Measurements from ENCODE around the gene CTNNB1.
"Not testable (repeated sequence)": the region's sequence is repeated elsewhere in the genome, so short reads cannot be mapped to it uniquely, and the experiment has no call there.

CTNNB1 gene

GRCh38 chr3:41259449-41260062, 60.3 kb downstream of the CTNNB1 start:
- no peak for DNase-seq

GRCh38 chr3:41260063-41260450, 60.8 kb downstream of the CTNNB1 start:
- no peak for DNase-seq

- DNase-seq: no peak
These were observed 65.8 kb downstream of the CTNNB1 start for GRCh38 chr3:41265011-41265545.

- DNase-seq: no peak
These were observed 66.5 kb downstream of the CTNNB1 start for GRCh38 chr3:41265823-41266273.

- no peak for DNase-seq
These were observed 68.8 kb downstream of the CTNNB1 start for GRCh38 chr3:41267975-41268640.

- DNase-seq: no peak
These were observed 73.4 kb downstream of the CTNNB1 start for GRCh38 chr3:41272667-41273066.

- no peak for DNase-seq
These were observed 75.8 kb downstream of the CTNNB1 start for GRCh38 chr3:41274944-41275668.

- no peak for DNase-seq
These were observed 76.9 kb downstream of the CTNNB1 start for GRCh38 chr3:41276191-41276590.

- no peak for DNase-seq
These were observed 78.6 kb downstream of the CTNNB1 start for GRCh38 chr3:41277790-41278465.

GRCh38 chr3:41284934-41285333, 85.6 kb downstream of the CTNNB1 start:
- not testable (repeated sequence) for DNase-seq

- DNase-seq: no peak
These were observed 87.0 kb downstream of the CTNNB1 start for GRCh38 chr3:41286305-41286704.

GRCh38 chr3:41288785-41289184, 89.5 kb downstream of the CTNNB1 start:
- DNase-seq: no peak
